H1 (cell line): ENCODE measurements around the gene CRACDL. TPM values are rescaled to one million over a fixed set of nuclear protein-coding genes. Genes with fewer than 3 reads are reported as not detected.

ENCODE experiments used
- CBX8 ChIP-seq: fragments of 300-800, 300-1000 bp; sonication (generic); IDR thresholded peaks from 2 replicates; pipeline ENCODE4 v1.7.1; 2016; ENCODE audit warnings: low read depth, low read length, borderline replicate concordance
- JUN ChIP-seq: IDR thresholded peaks from 2 replicates; pipeline ENCODE4 v1.6.1; 2011; ENCODE audit warnings: low read depth, mild to moderate bottlenecking, improper control_type of control experiment, low read length
- SAP30 ChIP-seq: fragments of 300-600 bp; sonication (generic); IDR thresholded peaks from 2 replicates; pipeline ENCODE4 v1.7.1; 2012; ENCODE audit warnings: low read length, moderate library complexity, mild to moderate bottlenecking, inconsistent platforms; ENCODE audit not compliant: insufficient read depth, insufficient replicate concordance
- SP4 ChIP-seq: IDR thresholded peaks from 2 replicates; pipeline ENCODE4 v1.6.1; 2012; ENCODE audit warnings: low read length, inconsistent platforms
- SRF ChIP-seq: IDR thresholded peaks from 2 replicates; pipeline ENCODE4 v1.6.1; 2011; ENCODE audit warnings: mild to moderate bottlenecking, low read depth, low read length, moderate library complexity
- USF2 ChIP-seq: IDR thresholded peaks from 2 replicates; pipeline ENCODE4 v1.6.1; 2011; ENCODE audit warnings: low read length, improper control_type of control experiment
- YY1 ChIP-seq: IDR thresholded peaks from 2 replicates; pipeline ENCODE4 v1.6.1; 2011; ENCODE audit warnings: low read depth, mild to moderate bottlenecking, low read length
- polyA plus RNA-seq, 7 experiments: library from polyadenylated mRNA; depleted of rRNA in 3 of 7; stranded (reverse) in 5 of 7; unstranded in 2 of 7; fragments of >200 nt in 5 of 7; fragments of 200-250 nt in 2 of 7; gene quantifications; 1 replicate in 5 of 7; 2 replicates in 1 of 7; 4 replicates in 1 of 7; pipeline versions ENCODE4 v1.2.1 to v1.2.3, GENCODE V29; 2011 to 2013; ENCODE audit warnings: missing spikeins in 2 of 7, mixed read lengths in 2 of 7
- total RNA-seq: library from RNA; stranded (reverse); fragmentation: NEBNext Ultra II Directional; extraction: Animal tissue kit (Norgen Biotek cat#: 25700); gene quantifications from 2 replicates; pipeline ENCODE4 v1.2.1, GENCODE V29; 2021

CRACDL gene
- total and polyA plus RNA-seq, 2 of the 8 experiments (the other 6 are each of a cell fraction or from before 2014, with no cell fraction given) = 0.07 to 0.38 TPM

DNA sequence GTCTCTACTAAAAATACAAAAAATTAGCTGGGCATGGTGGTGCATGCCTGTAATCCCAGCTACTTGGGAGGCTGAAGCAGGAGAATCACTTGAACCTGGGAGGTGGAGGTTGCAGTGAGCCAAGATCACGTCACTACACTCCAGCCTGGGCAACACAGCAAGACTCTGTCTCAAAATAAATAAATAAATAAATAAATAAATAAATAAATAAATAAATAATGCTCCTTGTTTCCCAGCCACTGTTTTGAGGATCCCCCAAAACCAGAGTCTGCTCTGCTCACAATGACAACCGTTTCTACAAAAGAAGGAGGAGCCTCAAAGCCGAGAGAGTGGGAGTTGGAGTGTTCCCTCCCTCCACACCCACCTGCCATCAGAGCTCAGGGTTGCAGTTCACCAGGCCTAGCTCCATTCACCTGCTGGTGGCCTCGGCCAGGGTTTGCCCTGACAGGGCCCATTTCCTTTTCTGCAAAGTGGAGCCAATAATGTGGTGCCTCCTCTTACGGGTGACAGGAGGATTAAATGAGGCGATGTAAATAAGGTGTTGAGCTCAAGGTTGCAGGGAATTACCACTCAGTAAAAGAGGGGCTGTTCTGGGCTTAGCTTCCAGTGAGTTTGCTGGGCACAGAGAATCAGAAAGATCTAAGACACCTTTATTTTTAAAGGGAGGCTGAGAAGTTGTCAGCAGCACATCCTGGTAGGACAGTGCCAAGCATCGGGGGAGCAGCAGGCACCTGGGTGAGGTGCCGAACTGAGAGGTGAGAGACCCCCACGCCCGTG, 25.5 kb downstream of the CRACDL start (continued):
- TF ChIP-seq SAP30 = no peak
- TF ChIP-seq YY1 = no peak
- no peak for TF ChIP-seq SP4
- TF ChIP-seq SRF = no peak
- no peak for TF ChIP-seq USF2
- TF ChIP-seq CBX8 = no peak
- TF ChIP-seq JUN = no peak
- TF ChIP-seq, all 59 proteins: peak for 0
